Mesothelial cell of epicardium (in vitro differentiated cells): ENCODE results near the gene CRYGN. TPM values are rescaled to one million over a fixed set of nuclear protein-coding genes. Genes with fewer than 3 reads are reported as not detected.

Experiments
- DNase-seq, 2 experiments: peaks; one replicate each; pipeline ENCODE4 v3.0.0; 2021; ENCODE audit warnings: low spot score in 2 of 2; ENCODE audit not compliant: unreplicated experiment in 2 of 2
- H3K27ac Mint-ChIP-seq: 2 replicates; pipeline ENCODE4 v1.8.0; 2021; ENCODE audit warnings: mixed read lengths
- H3K27me3 Mint-ChIP-seq: 2 replicates; pipeline ENCODE4 v1.8.0; 2021; ENCODE audit warnings: low read depth, mixed read lengths
- H3K36me3 Mint-ChIP-seq: 2 replicates; pipeline ENCODE4 v1.8.0; 2021; ENCODE audit warnings: mixed read lengths
- H3K4me1 Mint-ChIP-seq: 2 replicates; pipeline ENCODE4 v1.8.0; 2021; ENCODE audit warnings: mixed read lengths
- H3K4me3 Mint-ChIP-seq: 2 replicates; pipeline ENCODE4 v1.8.0; 2021; ENCODE audit warnings: mild to moderate bottlenecking, moderate library complexity, mixed read lengths
- H3K9me3 Mint-ChIP-seq: 2 replicates; pipeline ENCODE4 v1.8.0; 2021; ENCODE audit warnings: mixed read lengths
- total RNA-seq: library from RNA; stranded (reverse); gene quantifications from 3 replicates; pipeline ENCODE4 v1.2.1, GENCODE V29; 2021
- TF ChIP-seq, protein P1 (sequence below): fragments of 200-600 bp; sonication (generic); IDR thresholded peaks from one replicate; pipeline ENCODE4 v1.5.0; 2021; ENCODE audit warnings: antibody characterized with exemption; ENCODE audit not compliant: unreplicated experiment

Gene CRYGN
- total RNA-seq, 1 donor from 2014 or later: 9.4 TPM

DNA sequence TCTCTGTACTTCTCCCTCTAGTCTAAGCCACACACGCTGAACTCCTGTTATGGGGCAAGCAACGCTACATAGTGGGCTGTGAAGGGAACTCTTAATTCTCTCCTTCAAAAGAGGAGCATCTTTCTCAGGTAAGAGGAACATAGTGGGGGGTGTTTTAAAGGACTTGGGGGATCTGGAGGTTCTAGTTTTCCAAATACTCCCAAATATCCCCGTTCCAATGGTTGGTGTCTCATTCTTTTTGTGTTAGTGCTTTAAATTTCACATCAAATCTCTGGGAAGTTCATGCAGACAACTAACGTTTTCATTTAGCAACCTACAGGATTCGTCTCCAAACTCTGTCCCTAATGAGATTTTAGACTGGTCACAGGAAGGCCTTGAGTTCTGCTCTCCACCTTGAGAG, 17.7 kb downstream of the CRYGN start:
- H3K4me3 Mint-ChIP-seq: no peak overlapping the region
- DNase-seq: no peak
- no peaks in the 10 kb centered on the region for H3K27me3 Mint-ChIP-seq
- H3K9me3 Mint-ChIP-seq: peaks cover 23% of the 10 kb centered on the region
- peaks cover 25% of the 10 kb centered on the region for H3K36me3 Mint-ChIP-seq
- peaks cover 37% of the 10 kb centered on the region for H3K4me1 Mint-ChIP-seq
- TF ChIP-seq, protein P1, sequence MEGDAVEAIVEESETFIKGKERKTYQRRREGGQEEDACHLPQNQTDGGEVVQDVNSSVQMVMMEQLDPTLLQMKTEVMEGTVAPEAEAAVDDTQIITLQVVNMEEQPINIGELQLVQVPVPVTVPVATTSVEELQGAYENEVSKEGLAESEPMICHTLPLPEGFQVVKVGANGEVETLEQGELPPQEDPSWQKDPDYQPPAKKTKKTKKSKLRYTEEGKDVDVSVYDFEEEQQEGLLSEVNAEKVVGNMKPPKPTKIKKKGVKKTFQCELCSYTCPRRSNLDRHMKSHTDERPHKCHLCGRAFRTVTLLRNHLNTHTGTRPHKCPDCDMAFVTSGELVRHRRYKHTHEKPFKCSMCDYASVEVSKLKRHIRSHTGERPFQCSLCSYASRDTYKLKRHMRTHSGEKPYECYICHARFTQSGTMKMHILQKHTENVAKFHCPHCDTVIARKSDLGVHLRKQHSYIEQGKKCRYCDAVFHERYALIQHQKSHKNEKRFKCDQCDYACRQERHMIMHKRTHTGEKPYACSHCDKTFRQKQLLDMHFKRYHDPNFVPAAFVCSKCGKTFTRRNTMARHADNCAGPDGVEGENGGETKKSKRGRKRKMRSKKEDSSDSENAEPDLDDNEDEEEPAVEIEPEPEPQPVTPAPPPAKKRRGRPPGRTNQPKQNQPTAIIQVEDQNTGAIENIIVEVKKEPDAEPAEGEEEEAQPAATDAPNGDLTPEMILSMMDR: no peak
- peak overlapping the region; percentile 15 for H3K27ac Mint-ChIP-seq

DNA sequence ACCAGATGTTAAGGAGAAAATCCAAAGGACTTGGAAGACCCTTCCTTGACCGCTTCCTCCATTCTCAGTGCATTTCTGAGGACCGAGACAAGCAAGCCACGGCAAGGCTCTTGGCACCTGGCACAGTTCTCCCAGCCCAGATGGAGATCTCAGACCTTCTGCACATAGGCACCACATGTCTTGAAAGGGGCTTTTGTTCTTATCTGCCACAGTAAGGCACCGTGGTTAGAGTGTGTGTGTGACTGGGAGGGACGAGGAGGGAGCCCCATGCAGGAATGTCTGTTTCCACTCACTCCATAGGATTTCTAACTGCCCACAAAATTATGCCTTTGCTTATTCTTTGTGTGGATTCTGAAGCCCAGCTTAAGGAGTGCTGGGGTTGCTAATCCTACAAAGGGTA, 19.8 kb downstream of the CRYGN start:
- Mint-ChIP-seq H3K4me1 (peaks cover 35% of the 10 kb centered on the region), H3K9me3 (peaks cover 26% of the 10 kb centered on the region), H3K36me3 (peaks cover 28% of the 10 kb centered on the region), H3K27me3 (no peaks in the 10 kb centered on the region), H3K4me3 (no peak overlapping the region), H3K27ac (no peak overlapping the region)
- no peak for DNase-seq
- TF ChIP-seq, protein P1: no peak

DNA sequence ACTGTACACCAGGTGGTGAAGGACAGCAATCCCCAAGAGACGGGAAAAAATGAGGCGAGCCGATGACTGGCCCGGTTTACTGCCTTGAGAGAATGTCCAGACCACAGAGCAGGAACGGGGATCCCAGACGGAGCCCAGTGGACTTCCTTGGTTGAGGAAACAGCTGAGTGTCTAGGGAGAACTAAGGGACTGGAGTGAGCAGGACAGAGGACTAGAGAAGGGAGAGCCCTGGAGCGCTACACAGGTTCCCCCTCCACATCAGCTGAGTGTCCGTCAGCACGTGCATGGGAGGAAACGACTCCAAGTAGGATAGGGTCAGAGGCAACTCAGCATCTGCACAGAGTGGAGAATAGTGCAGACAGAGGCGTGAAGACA, 23.0 kb downstream of the CRYGN start:
- no peaks in the 10 kb centered on the region for H3K27me3 Mint-ChIP-seq
- H3K36me3 Mint-ChIP-seq: peaks cover 32% of the 10 kb centered on the region
- H3K9me3 Mint-ChIP-seq: peaks cover 28% of the 10 kb centered on the region
- H3K4me3 Mint-ChIP-seq: no peak overlapping the region
- TF ChIP-seq, protein P1: no peak
- peaks cover 19% of the 10 kb centered on the region for H3K4me1 Mint-ChIP-seq
- H3K27ac Mint-ChIP-seq: peak overlapping the region; percentile 84
- DNase-seq: no peak

DNA sequence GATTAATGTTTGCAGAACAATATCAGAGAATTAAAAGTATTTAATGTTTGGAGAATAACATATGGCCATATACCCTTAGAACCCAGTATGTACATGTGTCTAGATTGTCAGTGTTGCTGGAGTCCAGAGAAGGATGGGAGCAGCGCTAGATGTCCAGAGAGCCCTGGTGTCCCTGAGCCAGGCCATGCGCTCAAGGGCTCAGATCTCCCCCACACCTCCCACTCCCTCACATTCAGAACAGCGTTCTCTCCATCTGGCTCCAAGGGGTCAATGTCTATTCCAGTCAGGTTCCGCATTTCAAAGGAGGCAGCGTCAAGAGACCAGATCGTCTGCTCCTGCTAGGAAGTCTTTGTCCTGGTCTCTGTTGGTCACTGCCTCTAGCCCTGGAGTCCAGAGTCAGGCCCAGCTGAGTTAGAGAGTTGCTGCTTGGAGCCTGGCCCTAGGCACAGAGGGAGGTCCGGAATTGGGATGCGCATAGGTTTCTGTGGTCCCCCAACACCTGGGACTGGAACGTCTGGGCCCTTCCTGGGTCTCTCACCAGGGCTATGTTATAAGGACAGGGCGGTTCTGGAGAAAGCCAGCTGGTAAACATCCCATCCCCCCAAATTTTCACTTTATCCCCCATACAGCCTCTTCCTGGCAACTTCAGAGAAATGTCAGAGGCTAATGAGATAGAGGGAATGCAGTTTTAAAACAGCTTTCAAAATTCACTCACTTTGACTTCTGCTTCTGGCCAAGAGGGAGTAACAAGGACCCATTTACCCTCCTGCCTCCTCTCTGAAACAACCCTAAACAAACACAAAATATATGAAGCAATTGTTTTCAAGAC, 23.6 kb downstream of the CRYGN start:
- no peak overlapping the region for H3K4me3 Mint-ChIP-seq

DNA sequence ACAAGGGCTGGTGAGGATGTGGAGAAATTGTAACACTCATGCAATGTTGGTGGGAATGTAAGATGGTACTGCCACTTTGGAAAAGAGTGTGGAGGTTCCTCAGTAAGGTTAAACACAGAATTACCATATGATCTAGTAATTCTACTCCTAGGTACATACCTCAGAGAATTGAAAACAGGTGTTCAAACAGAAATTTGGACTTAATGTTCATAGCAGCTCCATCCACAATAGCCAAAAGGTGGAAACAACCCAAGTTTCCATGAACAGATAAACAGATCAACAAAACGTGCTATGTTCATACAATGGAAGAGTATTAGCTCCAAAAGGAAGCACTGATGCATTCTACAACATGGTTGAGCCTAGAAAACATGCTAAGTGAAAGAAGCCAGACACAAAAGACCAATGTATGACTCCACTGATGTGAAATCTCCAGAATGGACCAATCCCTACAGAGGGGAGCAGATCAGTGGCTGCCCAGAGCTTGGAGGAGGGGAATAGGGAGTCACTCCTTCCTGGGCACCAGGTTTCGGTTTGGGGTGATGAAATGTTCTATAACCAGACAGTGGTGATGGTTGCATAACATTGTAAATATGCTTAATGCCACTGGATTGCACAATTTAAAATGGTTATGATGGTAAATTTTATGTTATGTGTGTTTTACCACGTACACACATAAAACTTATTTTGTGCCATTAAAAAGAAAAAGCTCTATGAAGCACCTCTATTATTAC, 24.4 kb downstream of the CRYGN start:
- peaks cover 24% of the 10 kb centered on the region for H3K36me3 Mint-ChIP-seq
- no peak overlapping the region for H3K4me3 Mint-ChIP-seq
- TF ChIP-seq, protein P1: no peak
- H3K27ac Mint-ChIP-seq: peak overlapping the region; percentile 84
- H3K4me1 Mint-ChIP-seq: peaks cover 32% of the 10 kb centered on the region
- no peak for DNase-seq
- no peaks in the 10 kb centered on the region for H3K27me3 Mint-ChIP-seq
- peaks cover 20% of the 10 kb centered on the region for H3K9me3 Mint-ChIP-seq

More for the DNA sequence above, 23.6 kb downstream of the CRYGN start:
- TF ChIP-seq, protein P1: no peak
- H3K36me3 Mint-ChIP-seq: peaks cover 28% of the 10 kb centered on the region
- peaks cover 24% of the 10 kb centered on the region for H3K9me3 Mint-ChIP-seq
- no peak for DNase-seq
- H3K4me1 Mint-ChIP-seq: peaks cover 25% of the 10 kb centered on the region
- H3K27ac Mint-ChIP-seq: peak overlapping the region; percentile 84
- no peaks in the 10 kb centered on the region for H3K27me3 Mint-ChIP-seq
